H1 (cell line): ENCODE measurements around the gene MAVS. TPM values are rescaled to one million over a fixed set of nuclear protein-coding genes. Genes with fewer than 3 reads are reported as not detected.

Experiments used
- CTCF ChIA-PET: fragments of 300-600 bp; sonication (Branson Sonifier 250); formaldehyde crosslinking; loops from one replicate; lab custom pipeline; 2021; ENCODE audit not compliant: partially characterized antibody; lab: Charles Lee
- POLR2A ChIA-PET: fragments of 300-600 bp; sonication (Branson Sonifier 250); formaldehyde crosslinking; loops from one replicate; lab custom pipeline; 2021; ENCODE audit warnings: inconsistent platforms; ENCODE audit not compliant: partially characterized antibody; lab: Charles Lee
- DNase-seq, 2 experiments: peaks; one replicate each; pipeline versions ENCODE4 v3.0.0 to v3.0.0-alpha.2; 2010 to 2022; ENCODE audit warnings: low spot score in 2 of 2, low read depth in 1 of 2, mixed read lengths in 1 of 2
- FAIRE-seq: peaks from 2 replicates; lab custom pipeline; 2011; peaks lifted over from hg19 to GRCh38; lab: Jason Lieb, UNC
- H2AFZ ChIP-seq: 2 replicates; pipeline ENCODE4 v1.8.1; 2012; ENCODE audit warnings: low read length, inconsistent platforms
- H2AK5ac ChIP-seq: 2 replicates; pipeline ENCODE4 v1.6.1; 2013; ENCODE audit warnings: low read depth, low read length
- H2BK120ac ChIP-seq: replicated peaks from 2 replicates; pipeline ENCODE3; 2013; ENCODE audit warnings: low read depth, low read length, inconsistent platforms
- H2BK12ac ChIP-seq: 2 replicates; pipeline ENCODE4 v1.6.1; 2013; ENCODE audit warnings: low read depth, low read length
- H2BK15ac ChIP-seq: 2 replicates; pipeline ENCODE4 v1.6.1; 2013; ENCODE audit warnings: low read length
- H2BK20ac ChIP-seq: 2 replicates; pipeline ENCODE4 v1.6.1; 2013; ENCODE audit warnings: low read length
- H2BK5ac ChIP-seq: 2 replicates; pipeline ENCODE4 v1.6.1; 2013; ENCODE audit warnings: low read depth, low read length
- H3K14ac ChIP-seq: 2 replicates; pipeline ENCODE4 v1.6.1; 2013; ENCODE audit warnings: inconsistent platforms; ENCODE audit not compliant: insufficient read length
- H3K18ac ChIP-seq: 2 replicates; pipeline ENCODE4 v1.6.1; 2013; ENCODE audit warnings: low read length; ENCODE audit errors: extremely low read depth
- H3K23ac ChIP-seq: 2 replicates; pipeline ENCODE4 v1.6.1; 2013; ENCODE audit warnings: inconsistent platforms; ENCODE audit not compliant: insufficient read length
- H3K23me2 ChIP-seq: 2 replicates; pipeline ENCODE4 v1.6.1; 2013; ENCODE audit warnings: low read depth, low read length
- H3K27ac ChIP-seq: 2 replicates; pipeline ENCODE4 v1.6.1; 2011; ENCODE audit warnings: low read depth, low read length, inconsistent platforms
- H3K27me3 ChIP-seq, 4 experiments: replicated peaks in 1 of 4; 1 replicate in 1 of 4; 2 replicates in 3 of 4; pipeline versions ENCODE4 v1.6.1 to v1.8.1; 2011 to 2013; ENCODE audit warnings: low read length in 3 of 4, mild to moderate bottlenecking in 3 of 4, inconsistent platforms in 2 of 4, mixed read lengths in 2 of 4, moderate library complexity in 1 of 4; ENCODE audit not compliant: control insufficient read depth in 3 of 4, insufficient read depth in 3 of 4; ENCODE audit errors: extremely low read depth in 1 of 4
- H3K36me3 ChIP-seq, 4 experiments: 2 replicates each; pipeline versions ENCODE4 v1.6.1 to v1.8.1; 2011 to 2013; ENCODE audit warnings: mild to moderate bottlenecking in 4 of 4, low read length in 3 of 4, moderate library complexity in 2 of 4, control low read depth in 1 of 4, inconsistent platforms in 1 of 4; ENCODE audit not compliant: insufficient read depth in 4 of 4, control insufficient read depth in 2 of 4
- H3K4ac ChIP-seq: replicated peaks from 2 replicates; pipeline ENCODE3; 2013; ENCODE audit warnings: low read length, low read depth, mixed read lengths, inconsistent platforms; ENCODE audit not compliant: insufficient read length
- H3K4me1 ChIP-seq, 4 experiments: replicated peaks in 1 of 4; 1 replicate in 1 of 4; 2 replicates in 3 of 4; pipeline versions ENCODE4 v1.6.1 to v1.8.1; 2011 to 2013; ENCODE audit warnings: low read length in 3 of 4, inconsistent platforms in 2 of 4, mixed read lengths in 1 of 4; ENCODE audit not compliant: insufficient read depth in 4 of 4, control insufficient read depth in 3 of 4
- H3K4me2 ChIP-seq, 2 experiments: 2 replicates each; pipeline versions ENCODE4 v1.6.1 to v1.8.1; 2011 to 2013; ENCODE audit warnings: low read depth in 2 of 2, low read length in 2 of 2, control low read depth in 1 of 2, inconsistent platforms in 1 of 2, mild to moderate bottlenecking in 1 of 2; ENCODE audit not compliant: insufficient read depth in 1 of 2
- H3K4me3 ChIP-seq, 4 experiments: fragments of 200-600, 300-600 bp in 1 of 4; sonication (generic), shearing (Covaris generic), sonication (Bioruptor Twin) in 1 of 4; 2 replicates each; pipeline versions ENCODE4 v1.5.1 to v1.8.1; 2011 to 2016; ENCODE audit warnings: low read length in 4 of 4, low read depth in 3 of 4, control low read depth in 2 of 4, inconsistent platforms in 2 of 4, mild to moderate bottlenecking in 2 of 4, mixed read lengths in 1 of 4, moderate library complexity in 1 of 4; ENCODE audit not compliant: insufficient read depth in 2 of 4; ENCODE audit errors: extremely low read depth in 1 of 4
- H3K56ac ChIP-seq: replicated peaks from 2 replicates; pipeline ENCODE3; 2013; ENCODE audit warnings: low read depth, mild to moderate bottlenecking, mixed read lengths, low read length, inconsistent platforms; ENCODE audit not compliant: insufficient read length
- H3K79me1 ChIP-seq: 2 replicates; pipeline ENCODE4 v1.6.1; 2013; ENCODE audit warnings: low read depth, low read length, control low read depth
- H3K79me2 ChIP-seq, 2 experiments: 2 replicates each; pipeline versions ENCODE4 v1.6.1 to v1.8.1; 2012 to 2013; ENCODE audit warnings: low read length in 2 of 2, mild to moderate bottlenecking in 2 of 2, inconsistent platforms in 1 of 2; ENCODE audit not compliant: insufficient read depth in 2 of 2, control insufficient read depth in 1 of 2
- H3K9ac ChIP-seq, 4 experiments: replicated peaks in 1 of 4; 1 replicate in 1 of 4; 2 replicates in 3 of 4; pipeline versions ENCODE4 v1.6.1 to v1.8.1; 2011 to 2013; ENCODE audit warnings: low read depth in 3 of 4, low read length in 3 of 4, control low read depth in 2 of 4, mild to moderate bottlenecking in 2 of 4, moderate library complexity in 2 of 4, inconsistent platforms in 1 of 4; ENCODE audit errors: extremely low read depth in 1 of 4
- H3K9me3 ChIP-seq, 2 experiments: 2 replicates each; pipeline versions ENCODE4 v1.6.1 to v1.8.1; 2012 to 2013; ENCODE audit warnings: mild to moderate bottlenecking in 2 of 2, moderate library complexity in 2 of 2, control low read depth in 1 of 2, inconsistent platforms in 1 of 2, low read depth in 1 of 2, low read length in 1 of 2, mixed read lengths in 1 of 2; ENCODE audit not compliant: insufficient read depth in 2 of 2
- H4K20me1 ChIP-seq, 2 experiments: replicated peaks in 1 of 2; 2 replicates each; pipeline versions ENCODE3 to v1.8.1; 2011 to 2013; ENCODE audit warnings: inconsistent platforms in 2 of 2, low read length in 2 of 2, mild to moderate bottlenecking in 1 of 2; ENCODE audit not compliant: insufficient read depth in 2 of 2, control insufficient read depth in 1 of 2
- H4K5ac ChIP-seq: 2 replicates; pipeline ENCODE4 v1.6.1; 2013; ENCODE audit warnings: low read length, low read depth, mixed read lengths, inconsistent platforms; ENCODE audit not compliant: insufficient read length
- H4K8ac ChIP-seq: 2 replicates; pipeline ENCODE4 v1.8.0; 2013; ENCODE audit warnings: mild to moderate bottlenecking, moderate library complexity, low read length, inconsistent platforms; ENCODE audit not compliant: insufficient read depth; ENCODE audit errors: extremely low read depth
- H4K91ac ChIP-seq: replicated peaks from 2 replicates; pipeline ENCODE3; 2013; ENCODE audit warnings: low read length, mixed read lengths, inconsistent platforms; ENCODE audit not compliant: insufficient read length
- EP300 ChIP-seq, 2 experiments: IDR thresholded peaks; 1 replicate in 1 of 2; 2 replicates in 1 of 2; pipeline ENCODE4 v1.6.1; 2011 to 2012; ENCODE audit warnings: low read depth in 2 of 2, low read length in 2 of 2, mild to moderate bottlenecking in 2 of 2, borderline replicate concordance in 1 of 2, inconsistent platforms in 1 of 2, moderate library complexity in 1 of 2
- RXRA ChIP-seq: IDR thresholded peaks from 2 replicates; pipeline ENCODE4 v1.6.1; 2011; ENCODE audit warnings: low read depth, mild to moderate bottlenecking, low read length, moderate library complexity; ENCODE audit not compliant: insufficient read depth
- WGBS, 2 experiments: shearing (Covaris generic) in 1 of 2; methylation state at CpG; one replicate each; pipeline versions ENCODE4 v1.1.6 to v1.1.7; 2013 to 2015; ENCODE audit warnings: low lambda C conversion rate in 2 of 2, mixed read lengths in 2 of 2, inconsistent platforms in 1 of 2, low coverage in 1 of 2, missing lambda C conversion rate in 1 of 2; ENCODE audit not compliant: insufficient replicate concordance in 2 of 2, insufficient coverage in 1 of 2, insufficient read length in 1 of 2; ENCODE audit errors: extremely low coverage in 1 of 2, missing lambda C conversion rate in 1 of 2; 5-methylcytosine and 5-hydroxymethylcytosine counted together
- polyA plus RNA-seq, 7 experiments: library from polyadenylated mRNA; depleted of rRNA in 3 of 7; stranded (reverse) in 5 of 7; unstranded in 2 of 7; fragments of >200 nt in 5 of 7; fragments of 200-250 nt in 2 of 7; gene quantifications; 1 replicate in 5 of 7; 2 replicates in 1 of 7; 4 replicates in 1 of 7; pipeline versions ENCODE4 v1.2.1 to v1.2.3, GENCODE V29; 2011 to 2013; ENCODE audit warnings: missing spikeins in 2 of 7, mixed read lengths in 2 of 7
- total RNA-seq: library from RNA; stranded (reverse); fragmentation: NEBNext Ultra II Directional; extraction: Animal tissue kit (Norgen Biotek cat#: 25700); gene quantifications from 2 replicates; pipeline ENCODE4 v1.2.1, GENCODE V29; 2021

MAVS gene
- total and polyA plus RNA-seq, 2 of the 8 experiments (the other 6 are each of a cell fraction or from before 2014, with no cell fraction given), result 9.9 to 24.3 TPM

DNA sequence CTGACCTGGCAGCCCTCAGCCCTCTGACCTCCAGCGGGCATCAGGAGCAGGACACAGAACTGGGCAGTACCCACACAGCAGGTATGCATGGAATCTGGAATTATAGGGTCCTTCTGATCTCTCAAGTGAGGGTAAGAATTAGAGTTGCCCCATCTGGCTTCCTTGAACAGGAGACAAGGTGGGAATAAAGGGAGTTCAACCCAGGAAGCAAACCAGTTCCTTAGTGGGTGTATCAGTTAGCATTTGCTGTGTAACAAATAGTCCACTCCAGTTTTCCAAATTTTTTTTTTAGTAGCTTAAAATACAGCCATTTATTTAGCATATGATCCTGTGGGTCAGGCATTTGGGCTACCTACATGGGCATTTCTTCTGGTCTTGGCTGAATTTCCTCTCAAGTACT, 15.7 kb downstream of the MAVS start:
- FAIRE-seq (no peak), DNase-seq (no peak)
- no peak overlapping the region for H3K18ac ChIP-seq
- H4K20me1 ChIP-seq, result peaks cover 0 to 9% of the 10 kb centered on the region in 2 experiments
- no peak overlapping the region for H4K91ac ChIP-seq
- no peak overlapping the region for H4K5ac ChIP-seq
- H3K4me1 ChIP-seq, result no peaks in the 10 kb centered on the region
- no peak overlapping the region for H2BK20ac ChIP-seq
- no peaks in the 10 kb centered on the region for H3K79me2 ChIP-seq
- no peaks in the 10 kb centered on the region for H3K79me1 ChIP-seq
- no peak overlapping the region for H3K56ac ChIP-seq
- H3K4me3 ChIP-seq, result no peak overlapping the region
- no peaks in the 10 kb centered on the region for H3K27me3 ChIP-seq
- no peak overlapping the region for H3K23ac ChIP-seq
- ChIA-PET POLR2A (no interaction called here), CTCF (interaction anchor here (1.2 kb wide), 1 partner anchor 9 kb away, joined by 3 read pairs; no protein-coding TSS in a partner anchor)
- no peaks in the 10 kb centered on the region for H3K23me2 ChIP-seq
- no peak overlapping the region for H2BK120ac ChIP-seq
- H3K4me2 ChIP-seq, result no peak overlapping the region
- no peak overlapping the region for H3K9ac ChIP-seq
- no peak overlapping the region for H2AFZ ChIP-seq
- H4K8ac ChIP-seq, result no peak overlapping the region
- no peak overlapping the region for H2BK15ac ChIP-seq
- no peak overlapping the region for H2BK12ac ChIP-seq
- no peak overlapping the region for H3K27ac ChIP-seq
- 95% methylated on average over 1 of the region's 1 CpG; no CpG with 5 or more reads in 1 of the 2 experiments for WGBS, 2 experiments
- no peak overlapping the region for H2AK5ac ChIP-seq
- H3K36me3 ChIP-seq, result peaks cover 11 to 46% (median 37%) of the 10 kb centered on the region in 4 experiments; a peak in 7 of 8 replicates
- TF ChIP-seq RXRA, result no peak
- TF ChIP-seq EP300 (IDR thresholded peaks at IDR 0.05; ENCODE audit: borderline replicate concordance in 1 of 2, low read depth in 2 of 2, low read length in 2 of 2), result no peak
- H2BK5ac ChIP-seq, result no peak overlapping the region
- H3K14ac ChIP-seq, result no peak overlapping the region
- H3K9me3 ChIP-seq, result no peaks in the 10 kb centered on the region; a peak in 1 of 4 replicates
- no peak overlapping the region for H3K4ac ChIP-seq
